Uterus (tissue), 4 donors: ENCODE data around the gene CA10. TPM values are rescaled to one million over a fixed set of nuclear protein-coding genes. Genes with fewer than 3 reads are reported as not detected.

Source experiments
- DNase-seq, 2 donors: peaks; one replicate each; pipeline ENCODE4 v3.0.0-alpha.2; 2019 to 2020
- H3K27ac ChIP-seq, 2 donors: fragments of 200-600 bp; sonication (generic); 1 replicate in 1 of 2; 2 replicates in 1 of 2; pipeline ENCODE4 v1.5.1; 2016 to 2018
- H3K27me3 ChIP-seq, 2 donors: fragments of 200-600 bp; sonication (generic); one replicate each; pipeline ENCODE4 v1.5.1; 2018 to 2019; ENCODE audit warnings: control low read depth in 1 of 2
- H3K36me3 ChIP-seq, 2 donors: fragments of 200-600 bp; sonication (generic); one replicate each; pipeline ENCODE4 v1.5.1; 2019; ENCODE audit warnings: control low read depth in 1 of 2
- H3K4me1 ChIP-seq, 2 donors: fragments of 200-600 bp; sonication (generic); one replicate each; pipeline ENCODE4 v1.5.1; 2018 to 2019; ENCODE audit warnings: control low read depth in 1 of 2
- H3K4me3 ChIP-seq, 2 donors: fragments of 200-600 bp; sonication (generic); 1 replicate in 1 of 2; 2 replicates in 1 of 2; pipeline ENCODE4 v1.5.1; 2018 to 2019; ENCODE audit warnings: mild to moderate bottlenecking in 1 of 2
- H3K9me3 ChIP-seq, 2 donors: fragments of 200-600 bp; sonication (generic); one replicate each; pipeline ENCODE4 v1.5.1; 2019; ENCODE audit warnings: control low read depth in 1 of 2
- CTCF ChIP-seq, 4 experiments: fragments of 200-600 bp in 2 of 4; fragments of 450-650 bp in 2 of 4; sonication (generic) in 2 of 4; IDR thresholded peaks; one replicate each; pipeline ENCODE4 v1.5.1; 2016 to 2019; ENCODE audit warnings: antibody characterized with exemption in 4 of 4, mild to moderate bottlenecking in 2 of 4, moderate library complexity in 1 of 4
- POLR2A ChIP-seq, 2 donors: fragments of 450-650 bp; IDR thresholded peaks; one replicate each; pipeline ENCODE4 v1.6.1; 2016; ENCODE audit warnings: antibody characterized with exemption in 2 of 2, mild to moderate bottlenecking in 1 of 2, moderate library complexity in 1 of 2
- intact Hi-C: fragments of 100-400 bp; cut with DNase I; formaldehyde crosslinking; loops from one replicate; pipeline ENCODE4 v1.15.1; 2023; ENCODE audit warnings: low total_unique reads
- total RNA-seq, 4 donors: library from RNA; depleted of rRNA in 3 of 4; stranded (reverse); fragments of >200 nt in 3 of 4; gene quantifications; one replicate each; pipeline versions ENCODE4 v1.1.0 to v1.2.4, GENCODE V29; 2014 to 2023
- donor health status: DM: yes; HTN: yes; CAD: no.

Gene CA10
- total RNA-seq, 4 donors from 2014 or later: 5.3 TPM; not detected in 3

GRCh38 chr17:51647826-51648225 lies 510.7 kb downstream of the CA10 start:
- DNase-seq: no peak
- no peaks in the 10 kb centered on the region for H3K9me3 ChIP-seq
- intact Hi-C loops: no loop called here
- no peaks in the 10 kb centered on the region for H3K36me3 ChIP-seq
- TF ChIP-seq CTCF (IDR thresholded peaks at IDR 0.05) (no peak), POLR2A (IDR thresholded peaks at IDR 0.05) (no peak)
- H3K4me1 ChIP-seq: no peaks in the 10 kb centered on the region
- no peaks in the 10 kb centered on the region for H3K27me3 ChIP-seq
- H3K4me3 ChIP-seq: no peak overlapping the region
- H3K27ac ChIP-seq: no peak overlapping the region

- H3K36me3 ChIP-seq: no peaks in the 10 kb centered on the region
- H3K4me3 ChIP-seq: no peak overlapping the region
- intact Hi-C loops: no loop called here
- H3K9me3 ChIP-seq: no peaks in the 10 kb centered on the region
- no peaks in the 10 kb centered on the region for H3K4me1 ChIP-seq
- no peak for DNase-seq
- no peak for TF ChIP-seq CTCF (IDR thresholded peaks at IDR 0.05)
- no peak for TF ChIP-seq POLR2A (IDR thresholded peaks at IDR 0.05)
- no peak overlapping the region for H3K27ac ChIP-seq
- H3K27me3 ChIP-seq: no peaks in the 10 kb centered on the region
These were observed 511.4 kb downstream of the CA10 start for GRCh38 chr17:51647067-51647466.

- Histone ChIP-seq H3K27ac (no peak overlapping the region), H3K9me3 (no peaks in the 10 kb centered on the region), H3K4me1 (no peaks in the 10 kb centered on the region), H3K36me3 (no peaks in the 10 kb centered on the region), H3K4me3 (no peak overlapping the region), H3K27me3 (no peaks in the 10 kb centered on the region)
- intact Hi-C loops: no loop called here
- TF ChIP-seq POLR2A (IDR thresholded peaks at IDR 0.05) (no peak), CTCF (IDR thresholded peaks at IDR 0.05) (no peak)
- DNase-seq: no peak
These were observed 512.0 kb downstream of the CA10 start for GRCh38 chr17:51646539-51646938.

- intact Hi-C loops: no loop called here
- no peak for TF ChIP-seq CTCF (IDR thresholded peaks at IDR 0.05)
- Histone ChIP-seq H3K9me3 (no peaks in the 10 kb centered on the region), H3K36me3 (no peaks in the 10 kb centered on the region), H3K27me3 (no peaks in the 10 kb centered on the region), H3K4me3 (no peak overlapping the region), H3K27ac (no peak overlapping the region), H3K4me1 (no peaks in the 10 kb centered on the region)
- no peak for DNase-seq
These were observed 513.5 kb downstream of the CA10 start for GRCh38 chr17:51645056-51645455.

GRCh38 chr17:51643702-51644490 lies 514.6 kb downstream of the CA10 start:
- Histone ChIP-seq H3K27ac (no peak overlapping the region), H3K9me3 (no peaks in the 10 kb centered on the region), H3K4me3 (no peak overlapping the region), H3K27me3 (no peaks in the 10 kb centered on the region), H3K4me1 (no peaks in the 10 kb centered on the region), H3K36me3 (no peaks in the 10 kb centered on the region)
- DNase-seq: no peak
- intact Hi-C loops: no loop called here
- TF ChIP-seq CTCF (IDR thresholded peaks at IDR 0.05): no peak
- TF ChIP-seq POLR2A (IDR thresholded peaks at IDR 0.05): no peak
